Smooth muscle cell (in vitro differentiated cells): ENCODE data around the gene NTF3. TPM values are rescaled to one million over a fixed set of nuclear protein-coding genes. Genes with fewer than 3 reads are reported as not detected.

ENCODE experiments used
- DNase-seq: peaks from one replicate; lab custom pipeline; 2025; ENCODE audit not compliant: unreplicated experiment; lab: John Stamatoyannopoulos, UW
- H2AFZ ChIP-seq: fragments of 200-600 bp; sonication (generic); 2 replicates; pipeline ENCODE4 v1.6.0; 2016; ENCODE audit warnings: antibody characterized with exemption, low read depth, mild to moderate bottlenecking
- H3F3A ChIP-seq: fragments of 200-600 bp; sonication (generic); 2 replicates; pipeline ENCODE4 v1.6.0; 2017; ENCODE audit warnings: antibody characterized with exemption, low read depth
- H3K27ac ChIP-seq: fragments of 200-600 bp; sonication (generic); 2 replicates; pipeline ENCODE4 v1.5.1; 2016; ENCODE audit warnings: low read depth, mild to moderate bottlenecking
- H3K27me3 ChIP-seq: fragments of 200-600 bp; sonication (generic); 2 replicates; pipeline ENCODE4 v1.6.1; 2016; ENCODE audit warnings: low read depth, mild to moderate bottlenecking
- H3K36me3 ChIP-seq: fragments of 200-600 bp; sonication (generic); 2 replicates; pipeline ENCODE4 v1.5.1; 2016; ENCODE audit warnings: low read depth
- H3K4me1 ChIP-seq: fragments of 200-600 bp; sonication (generic); 2 replicates; pipeline ENCODE4 v1.5.1; 2016; ENCODE audit warnings: low read depth
- H3K4me2 ChIP-seq: fragments of 200-600 bp; sonication (generic); 2 replicates; pipeline ENCODE4 v1.6.0; 2016; ENCODE audit warnings: mild to moderate bottlenecking
- H3K4me3 ChIP-seq: fragments of 200-600 bp; sonication (generic); 2 replicates; pipeline ENCODE4 v1.5.1; 2016; ENCODE audit warnings: mild to moderate bottlenecking
- H3K79me2 ChIP-seq: fragments of 200-600 bp; sonication (generic); 2 replicates; pipeline ENCODE4 v1.6.0; 2016; ENCODE audit warnings: low read depth, mild to moderate bottlenecking
- H3K9ac ChIP-seq: fragments of 200-600 bp; sonication (generic); 2 replicates; pipeline ENCODE4 v1.6.0; 2016; ENCODE audit warnings: low read depth
- H3K9me3 ChIP-seq: fragments of 200-600 bp; sonication (generic); replicated peaks from 2 replicates; pipeline ENCODE4 v1.5.1; 2016; ENCODE audit warnings: low read depth
- H4K20me1 ChIP-seq: fragments of 200-600 bp; sonication (generic); 2 replicates; pipeline ENCODE4 v1.6.0; 2016; ENCODE audit warnings: low read depth
- CTCF ChIP-seq: fragments of 200-600 bp; sonication (generic); IDR thresholded peaks from 2 replicates; pipeline ENCODE4 v1.5.1; 2017; ENCODE audit warnings: borderline replicate concordance, mild to moderate bottlenecking, antibody characterized with exemption; ENCODE audit not compliant: insufficient read depth, poor library complexity, severe bottlenecking
- WGBS: methylation state at CpG from one replicate; pipeline ENCODE4 v1.1.7; 2016; ENCODE audit warnings: low lambda C conversion rate; 5-methylcytosine and 5-hydroxymethylcytosine counted together
- polyA plus RNA-seq: library from polyadenylated mRNA; unstranded; fragments of >200 nt; fragmentation: Nextera tagmentation; extraction: Ambion mirVana; gene quantifications from 2 replicates; pipeline ENCODE4 v1.2.1, GENCODE V29; 2016
- total RNA-seq: library from RNA; depleted of rRNA; stranded (reverse); fragments of >200 nt; gene quantifications from 2 replicates; pipeline ENCODE4 v1.2.3, GENCODE V29; 2014

Gene NTF3
- total and polyA plus RNA-seq, 2 experiments from 2014 or later: 1.1 to 3.4 TPM

DNA sequence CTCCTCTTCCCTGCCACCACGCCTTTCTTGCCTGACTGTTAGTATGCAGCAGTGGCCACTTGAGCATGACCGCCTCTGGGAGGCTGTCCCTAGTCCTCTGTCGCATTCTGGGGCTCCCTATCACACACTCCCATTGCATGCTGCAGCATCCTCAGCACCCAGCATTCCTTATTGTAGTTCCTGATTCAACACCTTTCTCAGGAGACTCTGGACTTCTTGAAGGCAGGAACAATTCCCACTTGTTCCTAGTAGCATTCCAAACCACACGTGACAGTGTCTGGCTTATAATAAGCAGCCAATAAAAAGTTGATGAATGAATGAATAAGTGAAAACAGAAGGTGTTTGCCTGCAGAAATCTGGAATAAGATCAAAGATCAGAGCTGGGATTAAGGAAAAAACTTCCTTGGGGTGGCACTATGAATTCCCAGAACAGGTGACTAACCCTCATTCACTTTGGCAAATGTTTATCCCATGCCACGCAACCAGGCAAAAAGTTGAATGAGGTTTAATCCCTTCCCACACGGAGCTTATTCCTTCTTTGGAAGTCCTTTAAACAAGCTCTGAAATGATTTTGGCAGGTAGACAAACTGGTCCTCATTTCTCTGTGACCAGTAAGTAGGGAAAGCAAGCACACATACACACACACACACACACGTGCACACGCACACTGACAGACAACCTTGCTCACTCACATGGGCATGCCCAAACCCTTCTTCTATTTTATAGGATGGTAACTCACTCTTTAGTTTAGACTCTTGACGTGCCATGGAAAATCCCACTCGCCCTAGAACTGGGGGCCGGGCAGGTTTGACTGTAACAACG lies 26.5 kb downstream of the NTF3 start:
- no peaks in the 10 kb centered on the region for H3K27me3 ChIP-seq
- TF ChIP-seq CTCF: no peak
- H3K27ac ChIP-seq: no peak overlapping the region
- H3K4me2 ChIP-seq: no peak overlapping the region
- H3K36me3 ChIP-seq: no peaks in the 10 kb centered on the region
- H3K4me3 ChIP-seq: no peak overlapping the region
- no peaks in the 10 kb centered on the region for H3K9me3 ChIP-seq
- H2AFZ ChIP-seq: no peak overlapping the region
- WGBS: 86% methylated on average over 12 of the region's 12 CpGs
- peaks cover 8% of the 10 kb centered on the region for H3K4me1 ChIP-seq
- no peak overlapping the region for H3K9ac ChIP-seq
- DNase-seq: no peak
- H3F3A ChIP-seq: peaks cover 6% of the 10 kb centered on the region
- no peaks in the 10 kb centered on the region for H3K79me2 ChIP-seq
- H4K20me1 ChIP-seq: no peaks in the 10 kb centered on the region

DNA sequence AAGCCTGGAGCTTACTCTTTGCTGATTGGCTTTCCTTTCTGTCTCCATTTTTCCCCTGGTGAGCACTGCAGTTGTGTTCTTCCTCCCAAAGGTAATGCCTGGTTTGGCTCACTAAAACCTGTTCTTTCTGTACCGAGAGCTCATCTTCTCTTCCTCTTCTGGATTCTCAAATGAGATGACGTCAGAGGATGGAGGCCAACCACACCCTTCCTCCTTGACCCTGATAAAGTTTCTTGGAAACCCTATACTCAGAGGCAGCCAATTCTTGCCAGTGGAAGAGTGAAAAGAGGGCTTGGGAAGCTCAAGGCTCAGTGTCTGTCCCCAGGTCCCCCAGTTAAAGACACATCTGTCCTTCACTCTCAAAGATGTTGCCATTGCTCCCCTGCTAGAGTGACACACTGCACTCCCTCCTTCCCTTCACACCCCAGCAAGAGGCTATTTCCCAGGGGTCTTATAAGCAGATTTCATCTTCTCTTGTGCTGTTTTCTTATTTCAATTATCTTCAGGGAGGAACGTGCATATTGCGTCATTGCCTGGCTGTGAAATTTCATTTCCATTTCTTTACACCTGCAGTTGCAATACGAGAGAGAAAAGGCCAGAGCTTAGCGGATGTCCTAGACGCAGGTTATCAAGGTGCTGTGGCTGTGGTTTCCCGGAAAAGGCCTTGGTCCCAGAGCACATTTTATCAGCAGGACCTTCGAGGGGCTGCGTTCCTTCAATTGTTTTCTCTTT lies 27.3 kb downstream of the NTF3 start:
- no peaks in the 10 kb centered on the region for H3K9me3 ChIP-seq
- no peaks in the 10 kb centered on the region for H4K20me1 ChIP-seq
- no peaks in the 10 kb centered on the region for H3K79me2 ChIP-seq
- H3K27ac ChIP-seq: no peak overlapping the region
- H3F3A ChIP-seq: peaks cover 6% of the 10 kb centered on the region
- no peak for TF ChIP-seq CTCF
- peaks cover 8% of the 10 kb centered on the region for H3K4me1 ChIP-seq
- 93% methylated on average over 10 of the region's 10 CpGs for WGBS
- H3K4me3 ChIP-seq: no peak overlapping the region
- DNase-seq: no peak
- no peak overlapping the region for H3K9ac ChIP-seq
- no peak overlapping the region for H2AFZ ChIP-seq
- no peaks in the 10 kb centered on the region for H3K36me3 ChIP-seq
- no peaks in the 10 kb centered on the region for H3K27me3 ChIP-seq
- no peak overlapping the region for H3K4me2 ChIP-seq

DNA sequence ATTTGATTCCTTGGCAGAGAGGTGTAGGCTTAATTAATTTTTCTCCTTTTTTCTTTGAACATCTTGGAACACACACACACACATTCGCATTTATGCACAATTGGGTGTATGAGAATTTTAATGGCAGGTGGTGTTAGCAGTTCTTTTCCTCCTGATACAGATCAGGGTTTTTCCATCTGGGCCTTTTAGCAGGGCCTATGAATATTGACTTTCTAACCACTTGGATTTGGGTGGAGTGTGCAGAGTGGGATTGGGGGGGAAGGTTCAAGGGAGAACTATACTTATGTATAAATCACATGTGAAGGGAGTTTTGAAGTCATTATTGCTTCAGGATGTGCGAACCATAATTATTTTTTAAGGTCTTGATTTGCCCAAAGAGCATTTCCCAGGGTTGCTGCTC lies 28.9 kb downstream of the NTF3 start:
- H3F3A ChIP-seq: peaks cover 6% of the 10 kb centered on the region
- no peak for TF ChIP-seq CTCF
- 88% methylated on average over 2 of the region's 2 CpGs for WGBS
- no peak overlapping the region for H3K4me2 ChIP-seq
- H4K20me1 ChIP-seq: no peaks in the 10 kb centered on the region
- H3K9ac ChIP-seq: no peak overlapping the region
- H3K4me1 ChIP-seq: peaks cover 8% of the 10 kb centered on the region
- H3K9me3 ChIP-seq: no peaks in the 10 kb centered on the region
- H3K79me2 ChIP-seq: no peaks in the 10 kb centered on the region
- no peaks in the 10 kb centered on the region for H3K27me3 ChIP-seq
- no peak overlapping the region for H3K27ac ChIP-seq
- DNase-seq: no peak
- no peak overlapping the region for H3K4me3 ChIP-seq
- H2AFZ ChIP-seq: no peak overlapping the region
- H3K36me3 ChIP-seq: no peaks in the 10 kb centered on the region

DNA sequence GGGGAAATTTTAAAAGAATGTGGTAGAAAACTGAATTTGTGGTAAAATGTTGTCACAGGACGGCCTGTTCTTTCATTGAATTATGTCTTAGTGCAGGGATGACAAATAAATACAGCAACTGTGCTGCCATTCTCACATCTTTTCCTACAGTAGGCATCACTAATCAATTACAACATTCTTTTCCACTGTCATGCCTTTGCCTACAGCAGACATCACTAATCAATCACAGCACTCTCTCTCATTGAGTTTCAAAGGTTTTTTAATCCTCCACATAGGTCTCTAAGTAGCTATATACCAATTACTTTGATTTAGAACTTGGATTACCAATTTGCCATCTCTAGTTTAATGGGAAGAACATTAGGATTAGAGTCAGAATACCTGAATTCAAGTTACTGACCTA lies 30.1 kb downstream of the NTF3 start:
- no peak for DNase-seq
- 100% methylated on average over 1 of the region's 1 CpG for WGBS
- Histone ChIP-seq H3K4me2 (no peak overlapping the region), H3K36me3 (no peaks in the 10 kb centered on the region), H3K4me1 (peaks cover 4% of the 10 kb centered on the region), H2AFZ (no peak overlapping the region), H3K9me3 (no peaks in the 10 kb centered on the region), H3K79me2 (no peaks in the 10 kb centered on the region), H3K9ac (no peak overlapping the region), H3K27ac (no peak overlapping the region), H4K20me1 (no peaks in the 10 kb centered on the region), H3K27me3 (no peaks in the 10 kb centered on the region), H3F3A (peaks cover 9% of the 10 kb centered on the region), H3K4me3 (no peak overlapping the region)
- no peak for TF ChIP-seq CTCF
